Right atrium auricular region (tissue), 2 donors: ENCODE data around the gene PRDM10. TPM values are rescaled to one million over a fixed set of nuclear protein-coding genes. Genes with fewer than 3 reads are reported as not detected.

Source experiments
- DNase-seq: peaks from one replicate; pipeline ENCODE4 v3.0.0-alpha.2; 2019; ENCODE audit warnings: low spot score
- H3K27ac ChIP-seq, 2 donors: fragments of 200-600 bp; sonication (generic); 1 replicate in 1 of 2; 2 replicates in 1 of 2; pipeline ENCODE4 v1.5.1; 2016 to 2019
- H3K27me3 ChIP-seq, 2 donors: fragments of 200-600 bp; sonication (generic); one replicate each; pipeline versions ENCODE4 v1.5.1 to v1.6.0; 2017 to 2019
- H3K36me3 ChIP-seq: fragments of 200-600 bp; sonication (generic); one replicate; pipeline ENCODE4 v1.5.1; 2016
- H3K4me1 ChIP-seq, 2 donors: fragments of 200-600 bp; sonication (generic); one replicate each; pipeline versions ENCODE4 v1.5.1 to v1.6.0; 2017 to 2019
- H3K4me3 ChIP-seq, 2 donors: fragments of 200-600 bp; sonication (generic); 1 replicate in 1 of 2; 2 replicates in 1 of 2; pipeline ENCODE4 v1.5.1; 2017 to 2019; ENCODE audit warnings: mild to moderate bottlenecking in 1 of 2, moderate library complexity in 1 of 2
- H3K9me3 ChIP-seq, 2 donors: fragments of 200-600 bp; sonication (generic); one replicate each; pipeline ENCODE4 v1.5.1; 2019
- total RNA-seq, 2 donors: library from RNA; depleted of rRNA; stranded (reverse); fragments of >200 nt; gene quantifications; one replicate each; pipeline ENCODE4 v1.1.0, GENCODE V29; 2016
- TF ChIP-seq, protein P1 (sequence below), 2 donors: fragments of 200-600 bp; sonication (generic); IDR thresholded peaks; one replicate each; pipeline ENCODE4 v1.5.1; 2019; ENCODE audit warnings: antibody characterized with exemption in 2 of 2

The PRDM10 gene
- total RNA-seq, 2 donors from 2014 or later = 4.3 TPM

DNA sequence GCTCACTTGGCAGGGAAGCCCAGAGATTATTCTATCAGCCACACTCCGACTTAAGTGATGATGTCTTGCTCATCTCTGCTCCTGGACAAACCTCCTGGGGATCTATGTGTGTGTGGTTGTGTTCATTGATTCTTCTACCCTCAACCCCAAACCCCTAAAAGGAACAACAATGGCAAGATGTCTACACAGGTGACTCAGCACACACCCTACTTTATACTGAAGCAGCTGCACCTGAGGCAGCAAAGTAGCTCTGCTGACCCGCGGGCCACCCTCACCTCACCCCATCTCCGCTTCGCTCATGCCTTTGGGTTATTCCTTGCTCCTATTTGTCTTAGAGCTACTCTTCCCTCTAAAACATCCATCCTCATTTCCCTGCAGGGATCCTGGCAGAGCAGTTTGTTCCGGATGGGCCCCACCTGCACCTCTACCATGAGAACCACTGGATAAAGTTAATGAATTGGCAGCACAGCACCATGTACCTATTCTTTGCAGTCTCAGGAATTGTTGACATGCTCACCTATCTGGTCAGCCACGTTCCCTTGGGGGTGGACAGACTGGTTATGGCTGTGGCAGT, 148.3 kb downstream of the PRDM10 start:
- no peak overlapping the region for H3K4me3 ChIP-seq
- H3K4me1 ChIP-seq = peaks cover 0 to 12% of the 10 kb centered on the region in 2 donors
- H3K27me3 ChIP-seq = no peaks in the 10 kb centered on the region
- no peak for DNase-seq
- TF ChIP-seq, protein P1, sequence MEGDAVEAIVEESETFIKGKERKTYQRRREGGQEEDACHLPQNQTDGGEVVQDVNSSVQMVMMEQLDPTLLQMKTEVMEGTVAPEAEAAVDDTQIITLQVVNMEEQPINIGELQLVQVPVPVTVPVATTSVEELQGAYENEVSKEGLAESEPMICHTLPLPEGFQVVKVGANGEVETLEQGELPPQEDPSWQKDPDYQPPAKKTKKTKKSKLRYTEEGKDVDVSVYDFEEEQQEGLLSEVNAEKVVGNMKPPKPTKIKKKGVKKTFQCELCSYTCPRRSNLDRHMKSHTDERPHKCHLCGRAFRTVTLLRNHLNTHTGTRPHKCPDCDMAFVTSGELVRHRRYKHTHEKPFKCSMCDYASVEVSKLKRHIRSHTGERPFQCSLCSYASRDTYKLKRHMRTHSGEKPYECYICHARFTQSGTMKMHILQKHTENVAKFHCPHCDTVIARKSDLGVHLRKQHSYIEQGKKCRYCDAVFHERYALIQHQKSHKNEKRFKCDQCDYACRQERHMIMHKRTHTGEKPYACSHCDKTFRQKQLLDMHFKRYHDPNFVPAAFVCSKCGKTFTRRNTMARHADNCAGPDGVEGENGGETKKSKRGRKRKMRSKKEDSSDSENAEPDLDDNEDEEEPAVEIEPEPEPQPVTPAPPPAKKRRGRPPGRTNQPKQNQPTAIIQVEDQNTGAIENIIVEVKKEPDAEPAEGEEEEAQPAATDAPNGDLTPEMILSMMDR (IDR thresholded peaks at IDR 0.05) = no peak
- no peak overlapping the region for H3K27ac ChIP-seq
- H3K36me3 ChIP-seq = no peaks in the 10 kb centered on the region
- no peaks in the 10 kb centered on the region for H3K9me3 ChIP-seq

DNA sequence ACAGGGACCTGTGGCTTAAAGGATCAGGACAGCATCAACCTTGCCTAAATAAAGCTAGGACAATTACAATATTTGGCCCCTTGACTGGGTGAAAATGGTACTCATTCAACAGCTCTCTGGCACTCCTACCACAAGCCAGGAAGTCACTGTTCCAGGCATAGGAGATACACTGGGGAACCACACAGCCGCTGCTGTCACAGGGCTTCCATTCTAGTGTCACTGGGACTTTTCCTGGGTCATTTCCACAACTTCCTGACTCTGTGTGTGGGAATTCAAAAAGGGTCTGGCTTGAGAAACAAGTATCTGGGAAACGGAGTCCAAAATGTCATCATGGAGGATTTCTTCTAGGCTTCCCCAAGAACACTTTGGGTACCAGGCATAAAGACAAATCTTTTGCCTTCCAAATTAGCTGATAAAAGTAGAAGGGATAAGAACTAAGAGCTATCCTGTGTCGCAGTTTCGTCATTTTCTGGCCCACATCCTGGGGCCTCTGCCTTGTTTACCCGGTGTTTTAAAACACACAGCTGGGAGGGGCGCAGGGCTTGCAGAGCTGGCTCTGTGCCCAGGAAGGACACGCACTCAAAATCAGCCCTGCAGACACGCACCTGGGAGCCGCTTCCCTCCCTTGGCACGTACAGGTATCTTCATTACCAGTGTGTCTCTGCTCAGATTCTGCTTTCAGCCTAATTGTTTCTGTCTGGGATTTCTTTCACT, 149.0 kb downstream of the PRDM10 start:
- H3K4me3 ChIP-seq = no peak overlapping the region
- H3K36me3 ChIP-seq = no peaks in the 10 kb centered on the region
- H3K27me3 ChIP-seq = no peaks in the 10 kb centered on the region
- DNase-seq = no peak
- no peak overlapping the region for H3K27ac ChIP-seq
- TF ChIP-seq, protein P1 (IDR thresholded peaks at IDR 0.05) = no peak
- peaks cover 0 to 12% of the 10 kb centered on the region in 2 donors for H3K4me1 ChIP-seq
- H3K9me3 ChIP-seq = no peaks in the 10 kb centered on the region

DNA sequence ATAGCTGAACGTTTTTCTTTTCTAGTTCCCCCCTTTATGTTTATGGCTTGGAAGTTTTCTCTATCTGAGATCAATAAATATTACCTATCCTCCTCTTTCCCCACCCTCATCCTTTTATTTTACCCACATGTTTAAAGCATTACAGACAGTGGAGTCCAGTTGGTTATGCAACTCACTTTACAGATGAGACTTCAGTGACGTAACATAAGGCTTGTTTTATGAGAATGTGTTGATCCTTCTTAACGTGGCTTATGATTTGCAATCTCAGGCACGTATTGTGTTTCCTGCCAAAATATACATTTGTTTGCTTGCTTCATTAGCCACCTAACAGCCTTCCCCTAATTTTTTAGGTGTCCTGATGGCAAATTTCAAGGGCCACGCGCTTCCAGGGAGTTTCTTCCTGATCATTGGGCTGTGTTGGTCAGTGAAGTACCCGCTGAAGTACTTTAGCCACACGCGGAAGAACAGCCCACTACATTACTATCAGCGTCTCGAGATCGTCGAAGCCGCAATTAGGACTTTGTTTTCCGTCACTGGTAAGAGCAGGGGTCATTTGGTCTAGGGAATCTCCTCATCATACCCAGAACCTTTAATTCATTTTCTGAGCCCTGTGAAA, 150.4 kb downstream of the PRDM10 start:
- DNase-seq = no peak
- TF ChIP-seq, protein P1 (IDR thresholded peaks at IDR 0.05) = no peak
- H3K27me3 ChIP-seq = no peaks in the 10 kb centered on the region
- H3K9me3 ChIP-seq = no peaks in the 10 kb centered on the region
- no peaks in the 10 kb centered on the region for H3K36me3 ChIP-seq
- no peak overlapping the region for H3K27ac ChIP-seq
- no peak overlapping the region for H3K4me3 ChIP-seq
- peaks cover 0 to 12% of the 10 kb centered on the region in 2 donors for H3K4me1 ChIP-seq

Other genes starting within 250 kb of the PRDM10 start
- not detected for gene TMEM45B, start 187.0 kb downstream of the PRDM10 start, total RNA-seq
- gene NFRKB, start 107.3 kb downstream of the PRDM10 start, total RNA-seq = 10 to 100 TPM; 12.3 to 16.2 TPM
- gene APLP2, start 67.1 kb upstream of the PRDM10 start, total RNA-seq = 100 to 1,000 TPM; 326 to 454 TPM
- gene ST14, start 156.9 kb upstream of the PRDM10 start, total RNA-seq = 1 to 10 TPM in 1 of 2 donors, under 1 TPM in 1; 0.85 to 6.0 TPM